Measurements from ENCODE around the gene CASP7.

- no peak for TF ChIP-seq CTCF (IDR thresholded peaks at IDR 0.05)
- TF ChIP-seq POLR2AphosphoS5 (IDR thresholded peaks at IDR 0.05): no peak
- TF ChIP-seq POLR2A (IDR thresholded peaks at IDR 0.05): no peak
- no peak for TF ChIP-seq EP300 (IDR thresholded peaks at IDR 0.05)
These were observed 6.3 kb downstream of the CASP7 start for GRCh38 chr10:113686028-113686427.
